HEK293 (cell line): Measurements from ENCODE around the gene NKD2.

Experiments used
- CTCF ChIA-PET: fragments of 350-600 bp; formaldehyde crosslinking; extraction: SDS; loops from one replicate; lab custom pipeline; 2021; ENCODE audit warnings: antibody characterized with exemption; lab: Yijun Ruan, JAX
- POLR2A ChIA-PET: fragments of 300-600 bp; formaldehyde crosslinking; extraction: SDS; loops from one replicate; lab custom pipeline; 2020; ENCODE audit warnings: antibody characterized with exemption, inconsistent platforms; lab: Yijun Ruan, JAX
- H3K27ac ChIP-seq: fragments of 200-500 bp; sonication (Bioruptor generic); 2 replicates; pipeline ENCODE4 v1.5.1; 2014; ENCODE audit warnings: low read depth, low read length, control low read depth, inconsistent platforms; ENCODE audit errors: extremely low read depth
- H3K36me3 ChIP-seq, 2 experiments: fragments of 200-500 bp in 1 of 2; sonication (Bioruptor generic) in 1 of 2; 1 replicate in 1 of 2; 2 replicates in 1 of 2; pipeline ENCODE4 v1.5.1; 2014 to 2017; ENCODE audit warnings: inconsistent platforms in 2 of 2, low read length in 2 of 2; ENCODE audit not compliant: control insufficient read depth in 2 of 2, insufficient read depth in 1 of 2
- H3K4me1 ChIP-seq: fragments of 200-500 bp; sonication (Bioruptor generic); 2 replicates; pipeline ENCODE4 v1.5.1; 2014; ENCODE audit warnings: mild to moderate bottlenecking, low read length, inconsistent platforms; ENCODE audit not compliant: control insufficient read depth, insufficient read depth
- H3K4me3 ChIP-seq: 2 replicates; pipeline ENCODE4 v1.5.1; 2011; ENCODE audit warnings: low read depth, mild to moderate bottlenecking, control low read depth, low read length, moderate library complexity
- H3K9me3 ChIP-seq: fragments of 200-500 bp; sonication (Bioruptor generic); 2 replicates; pipeline ENCODE4 v1.5.1; 2014; ENCODE audit warnings: low read depth, low read length, inconsistent platforms; ENCODE audit not compliant: control insufficient read depth, insufficient read depth
- SP2 ChIP-seq: fragments of 450-650 bp; formaldehyde crosslinking; IDR thresholded peaks from 2 replicates; pipeline ENCODE4 v1.5.1; 2016; ENCODE audit warnings: missing biosample characterization, missing genetic modification characterization
- SP3 ChIP-seq: fragments of 450-650 bp; formaldehyde crosslinking; IDR thresholded peaks from 2 replicates; pipeline ENCODE4 v1.5.1; 2016; ENCODE audit warnings: missing biosample characterization, missing genetic modification characterization
- ZFP37 ChIP-seq: fragments of 450-650 bp; formaldehyde crosslinking; IDR thresholded peaks from 2 replicates; pipeline ENCODE4 v1.5.1; 2016; ENCODE audit warnings: missing biosample characterization, missing genetic modification characterization
- ZNF37A ChIP-seq: fragments of 450-650 bp; IDR thresholded peaks from 2 replicates; pipeline ENCODE4 v1.5.1; 2018; ENCODE audit warnings: missing biosample characterization, missing genetic modification characterization
- ZNF585B ChIP-seq: fragments of 450-650 bp; formaldehyde crosslinking; IDR thresholded peaks from 2 replicates; pipeline ENCODE4 v1.5.1; 2016; ENCODE audit warnings: missing biosample characterization, missing genetic modification characterization
- ZNF670 ChIP-seq: fragments of 450-650 bp; formaldehyde crosslinking; IDR thresholded peaks from 2 replicates; pipeline ENCODE4 v1.5.1; 2016; ENCODE audit warnings: missing biosample characterization, missing genetic modification characterization, low read depth
- TF ChIP-seq, protein P1 (sequence below): fragments of 450-650 bp; formaldehyde crosslinking; IDR thresholded peaks from 2 replicates; pipeline ENCODE4 v1.5.1; 2016; ENCODE audit warnings: missing biosample characterization, missing genetic modification characterization
- TF ChIP-seq, protein P2 (sequence below): fragments of 450-650 bp; formaldehyde crosslinking; IDR thresholded peaks from 2 replicates; pipeline ENCODE4 v1.5.1; 2016; ENCODE audit warnings: missing biosample characterization, missing genetic modification characterization
- TF ChIP-seq, protein P3 (sequence below): fragments of 450-650 bp; formaldehyde crosslinking; conservative IDR thresholded peaks from 2 replicates; pipeline ENCODE4 v1.5.1; 2016; ENCODE audit warnings: low read depth, missing biosample characterization, missing genetic modification characterization
- TF ChIP-seq, protein P4 (sequence below): fragments of 450-650 bp; formaldehyde crosslinking; IDR thresholded peaks from 2 replicates; pipeline ENCODE4 v1.5.1; 2016; ENCODE audit warnings: missing biosample characterization, missing genetic modification characterization, borderline replicate concordance
- TF ChIP-seq, protein P5 (sequence below): fragments of 450-650 bp; formaldehyde crosslinking; IDR thresholded peaks from 2 replicates; pipeline ENCODE4 v1.5.1; 2016; ENCODE audit warnings: missing biosample characterization, missing genetic modification characterization
- TF ChIP-seq, protein P6 (sequence below): fragments of 450-650 bp; formaldehyde crosslinking; IDR thresholded peaks from 2 replicates; pipeline ENCODE4 v1.5.1; 2016; ENCODE audit warnings: missing biosample characterization, missing genetic modification characterization

NKD2 gene

DNA sequence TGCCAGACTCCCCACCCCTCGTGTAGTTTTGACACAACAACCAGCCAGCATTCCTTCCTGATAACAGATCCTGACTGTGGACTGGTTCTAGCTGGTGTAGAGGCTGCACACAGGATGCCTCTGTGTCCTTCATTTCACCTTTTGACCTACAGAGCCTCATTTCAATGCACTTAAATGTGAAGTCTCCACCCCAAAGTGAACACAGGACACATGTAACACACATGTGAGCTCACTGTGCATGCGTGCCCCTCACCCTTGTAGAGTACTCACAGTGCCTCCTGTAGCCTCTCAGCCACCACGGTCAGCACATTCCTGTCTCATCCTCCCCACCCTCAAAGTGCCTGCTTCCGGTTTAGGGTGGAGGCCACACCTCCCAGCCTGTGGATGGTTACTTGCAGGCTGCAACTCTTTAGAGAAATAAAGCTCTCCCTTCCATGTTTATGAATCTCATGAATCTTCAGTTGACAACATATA lies 11.6 kb upstream of the NKD2 start:
- TF ChIP-seq, protein P1, sequence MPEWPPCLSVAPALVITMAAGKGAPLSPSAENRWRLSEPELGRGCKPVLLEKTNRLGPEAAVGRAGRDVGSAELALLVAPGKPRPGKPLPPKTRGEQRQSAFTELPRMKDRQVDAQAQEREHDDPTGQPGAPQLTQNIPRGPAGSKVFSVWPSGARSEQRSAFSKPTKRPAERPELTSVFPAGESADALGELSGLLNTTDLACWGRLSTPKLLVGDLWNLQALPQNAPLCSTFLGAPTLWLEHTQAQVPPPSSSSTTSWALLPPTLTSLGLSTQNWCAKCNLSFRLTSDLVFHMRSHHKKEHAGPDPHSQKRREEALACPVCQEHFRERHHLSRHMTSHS (tag by site-specific recombination), result no peak
- TF ChIP-seq ZNF670, result 0 out of 2 replicates have a peak, but pooled peaks have one; percentile 12
- TF ChIP-seq SP3 (tag by site-specific recombination), result peak; percentile 35
- TF ChIP-seq, protein P2, sequence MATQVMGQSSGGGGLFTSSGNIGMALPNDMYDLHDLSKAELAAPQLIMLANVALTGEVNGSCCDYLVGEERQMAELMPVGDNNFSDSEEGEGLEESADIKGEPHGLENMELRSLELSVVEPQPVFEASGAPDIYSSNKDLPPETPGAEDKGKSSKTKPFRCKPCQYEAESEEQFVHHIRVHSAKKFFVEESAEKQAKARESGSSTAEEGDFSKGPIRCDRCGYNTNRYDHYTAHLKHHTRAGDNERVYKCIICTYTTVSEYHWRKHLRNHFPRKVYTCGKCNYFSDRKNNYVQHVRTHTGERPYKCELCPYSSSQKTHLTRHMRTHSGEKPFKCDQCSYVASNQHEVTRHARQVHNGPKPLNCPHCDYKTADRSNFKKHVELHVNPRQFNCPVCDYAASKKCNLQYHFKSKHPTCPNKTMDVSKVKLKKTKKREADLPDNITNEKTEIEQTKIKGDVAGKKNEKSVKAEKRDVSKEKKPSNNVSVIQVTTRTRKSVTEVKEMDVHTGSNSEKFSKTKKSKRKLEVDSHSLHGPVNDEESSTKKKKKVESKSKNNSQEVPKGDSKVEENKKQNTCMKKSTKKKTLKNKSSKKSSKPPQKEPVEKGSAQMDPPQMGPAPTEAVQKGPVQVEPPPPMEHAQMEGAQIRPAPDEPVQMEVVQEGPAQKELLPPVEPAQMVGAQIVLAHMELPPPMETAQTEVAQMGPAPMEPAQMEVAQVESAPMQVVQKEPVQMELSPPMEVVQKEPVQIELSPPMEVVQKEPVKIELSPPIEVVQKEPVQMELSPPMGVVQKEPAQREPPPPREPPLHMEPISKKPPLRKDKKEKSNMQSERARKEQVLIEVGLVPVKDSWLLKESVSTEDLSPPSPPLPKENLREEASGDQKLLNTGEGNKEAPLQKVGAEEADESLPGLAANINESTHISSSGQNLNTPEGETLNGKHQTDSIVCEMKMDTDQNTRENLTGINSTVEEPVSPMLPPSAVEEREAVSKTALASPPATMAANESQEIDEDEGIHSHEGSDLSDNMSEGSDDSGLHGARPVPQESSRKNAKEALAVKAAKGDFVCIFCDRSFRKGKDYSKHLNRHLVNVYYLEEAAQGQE, result peak; percentile 45; the same call in 1 of the 2 replicates
- no peak for TF ChIP-seq ZNF37A (tag by site-specific recombination)
- TF ChIP-seq SP2 (tag by site-specific recombination), result 0 out of 2 replicates have a peak, but pooled peaks have one; percentile 18
- TF ChIP-seq, protein P3, sequence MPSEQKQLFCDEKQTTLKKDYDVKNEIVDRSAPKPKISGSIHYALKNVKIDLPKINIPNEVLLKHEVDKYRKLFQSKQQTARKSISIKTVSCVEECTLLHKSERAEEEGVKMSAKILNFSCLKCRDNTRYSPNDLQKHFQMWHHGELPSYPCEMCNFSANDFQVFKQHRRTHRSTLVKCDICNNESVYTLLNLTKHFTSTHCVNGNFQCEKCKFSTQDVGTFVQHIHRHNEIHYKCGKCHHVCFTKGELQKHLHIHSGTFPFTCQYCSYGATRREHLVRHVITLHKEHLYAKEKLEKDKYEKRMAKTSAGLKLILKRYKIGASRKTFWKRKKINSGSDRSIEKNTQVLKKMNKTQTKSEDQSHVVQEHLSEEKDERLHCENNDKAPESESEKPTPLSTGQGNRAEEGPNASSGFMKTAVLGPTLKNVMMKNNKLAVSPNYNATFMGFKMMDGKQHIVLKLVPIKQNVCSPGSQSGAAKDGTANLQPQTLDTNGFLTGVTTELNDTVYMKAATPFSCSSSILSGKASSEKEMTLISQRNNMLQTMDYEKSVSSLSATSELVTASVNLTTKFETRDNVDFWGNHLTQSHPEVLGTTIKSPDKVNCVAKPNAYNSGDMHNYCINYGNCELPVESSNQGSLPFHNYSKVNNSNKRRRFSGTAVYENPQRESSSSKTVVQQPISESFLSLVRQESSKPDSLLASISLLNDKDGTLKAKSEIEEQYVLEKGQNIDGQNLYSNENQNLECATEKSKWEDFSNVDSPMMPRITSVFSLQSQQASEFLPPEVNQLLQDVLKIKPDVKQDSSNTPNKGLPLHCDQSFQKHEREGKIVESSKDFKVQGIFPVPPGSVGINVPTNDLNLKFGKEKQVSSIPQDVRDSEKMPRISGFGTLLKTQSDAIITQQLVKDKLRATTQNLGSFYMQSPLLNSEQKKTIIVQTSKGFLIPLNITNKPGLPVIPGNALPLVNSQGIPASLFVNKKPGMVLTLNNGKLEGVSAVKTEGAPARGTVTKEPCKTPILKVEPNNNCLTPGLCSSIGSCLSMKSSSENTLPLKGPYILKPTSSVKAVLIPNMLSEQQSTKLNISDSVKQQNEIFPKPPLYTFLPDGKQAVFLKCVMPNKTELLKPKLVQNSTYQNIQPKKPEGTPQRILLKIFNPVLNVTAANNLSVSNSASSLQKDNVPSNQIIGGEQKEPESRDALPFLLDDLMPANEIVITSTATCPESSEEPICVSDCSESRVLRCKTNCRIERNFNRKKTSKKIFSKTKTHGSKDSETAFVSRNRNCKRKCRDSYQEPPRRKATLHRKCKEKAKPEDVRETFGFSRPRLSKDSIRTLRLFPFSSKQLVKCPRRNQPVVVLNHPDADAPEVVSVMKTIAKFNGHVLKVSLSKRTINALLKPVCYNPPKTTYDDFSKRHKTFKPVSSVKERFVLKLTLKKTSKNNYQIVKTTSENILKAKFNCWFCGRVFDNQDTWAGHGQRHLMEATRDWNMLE, result 0 out of 2 replicates have a peak, but pooled peaks have one; percentile 15
- TF ChIP-seq, all 188 proteins: peak for 5
- ChIA-PET POLR2A (interaction anchor here (0.7 to 1.4 kb wide), 3 partner anchors 8 to 123 kb away, joined by 3 to 4 read pairs (median 3); no protein-coding TSS in a partner anchor), CTCF (interaction anchor here (0.6 to 4.1 kb wide), 11 partner anchors 9 to 410 kb away, joined by 3 to 30 read pairs (median 4); partner anchors contain the start of gene NKD2)
- Histone ChIP-seq H3K27ac (no peak overlapping the region), H3K4me1 (peaks cover 4% of the 10 kb centered on the region), H3K36me3 (no peaks in the 10 kb centered on the region), H3K9me3 (no peaks in the 10 kb centered on the region), H3K4me3 (peak overlapping the region; percentile 8; the same call in 1 of the 2 replicates)

DNA sequence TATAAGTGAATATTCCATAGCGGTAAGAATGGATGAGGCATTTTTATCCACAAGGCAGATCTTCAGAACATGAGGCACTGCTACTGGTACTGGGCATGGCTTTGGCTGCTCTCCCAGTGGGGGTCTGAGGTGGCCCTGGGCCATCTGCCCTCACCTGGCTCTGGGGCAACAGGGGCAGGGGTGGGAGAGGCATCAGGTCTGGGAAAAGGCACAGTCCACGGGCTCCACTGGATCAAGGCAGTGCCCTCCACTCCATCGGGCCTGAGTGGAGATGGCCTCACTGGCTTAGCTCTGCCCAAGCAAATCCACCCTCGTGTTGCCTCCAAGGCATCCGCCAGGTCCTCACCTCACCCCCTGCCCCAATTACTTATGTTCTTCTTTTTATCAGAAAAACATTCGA lies 10.9 kb upstream of the NKD2 start:
- POLR2A ChIA-PET, result interaction anchor here (1.2 kb wide), 1 partner anchor 41 kb away, joined by 4 read pairs; no protein-coding TSS in a partner anchor
- Histone ChIP-seq H3K4me1 (peaks cover 4% of the 10 kb centered on the region), H3K36me3 (no peaks in the 10 kb centered on the region), H3K9me3 (no peaks in the 10 kb centered on the region), H3K27ac (no peak overlapping the region), H3K4me3 (no peak overlapping the region)
- CTCF ChIA-PET, result interaction anchor here (0.6 to 4.1 kb wide), 7 partner anchors 8 to 175 kb away, joined by 4 to 30 read pairs (median 5); partner anchors contain the start of gene NKD2
- TF ChIP-seq, protein P4, sequence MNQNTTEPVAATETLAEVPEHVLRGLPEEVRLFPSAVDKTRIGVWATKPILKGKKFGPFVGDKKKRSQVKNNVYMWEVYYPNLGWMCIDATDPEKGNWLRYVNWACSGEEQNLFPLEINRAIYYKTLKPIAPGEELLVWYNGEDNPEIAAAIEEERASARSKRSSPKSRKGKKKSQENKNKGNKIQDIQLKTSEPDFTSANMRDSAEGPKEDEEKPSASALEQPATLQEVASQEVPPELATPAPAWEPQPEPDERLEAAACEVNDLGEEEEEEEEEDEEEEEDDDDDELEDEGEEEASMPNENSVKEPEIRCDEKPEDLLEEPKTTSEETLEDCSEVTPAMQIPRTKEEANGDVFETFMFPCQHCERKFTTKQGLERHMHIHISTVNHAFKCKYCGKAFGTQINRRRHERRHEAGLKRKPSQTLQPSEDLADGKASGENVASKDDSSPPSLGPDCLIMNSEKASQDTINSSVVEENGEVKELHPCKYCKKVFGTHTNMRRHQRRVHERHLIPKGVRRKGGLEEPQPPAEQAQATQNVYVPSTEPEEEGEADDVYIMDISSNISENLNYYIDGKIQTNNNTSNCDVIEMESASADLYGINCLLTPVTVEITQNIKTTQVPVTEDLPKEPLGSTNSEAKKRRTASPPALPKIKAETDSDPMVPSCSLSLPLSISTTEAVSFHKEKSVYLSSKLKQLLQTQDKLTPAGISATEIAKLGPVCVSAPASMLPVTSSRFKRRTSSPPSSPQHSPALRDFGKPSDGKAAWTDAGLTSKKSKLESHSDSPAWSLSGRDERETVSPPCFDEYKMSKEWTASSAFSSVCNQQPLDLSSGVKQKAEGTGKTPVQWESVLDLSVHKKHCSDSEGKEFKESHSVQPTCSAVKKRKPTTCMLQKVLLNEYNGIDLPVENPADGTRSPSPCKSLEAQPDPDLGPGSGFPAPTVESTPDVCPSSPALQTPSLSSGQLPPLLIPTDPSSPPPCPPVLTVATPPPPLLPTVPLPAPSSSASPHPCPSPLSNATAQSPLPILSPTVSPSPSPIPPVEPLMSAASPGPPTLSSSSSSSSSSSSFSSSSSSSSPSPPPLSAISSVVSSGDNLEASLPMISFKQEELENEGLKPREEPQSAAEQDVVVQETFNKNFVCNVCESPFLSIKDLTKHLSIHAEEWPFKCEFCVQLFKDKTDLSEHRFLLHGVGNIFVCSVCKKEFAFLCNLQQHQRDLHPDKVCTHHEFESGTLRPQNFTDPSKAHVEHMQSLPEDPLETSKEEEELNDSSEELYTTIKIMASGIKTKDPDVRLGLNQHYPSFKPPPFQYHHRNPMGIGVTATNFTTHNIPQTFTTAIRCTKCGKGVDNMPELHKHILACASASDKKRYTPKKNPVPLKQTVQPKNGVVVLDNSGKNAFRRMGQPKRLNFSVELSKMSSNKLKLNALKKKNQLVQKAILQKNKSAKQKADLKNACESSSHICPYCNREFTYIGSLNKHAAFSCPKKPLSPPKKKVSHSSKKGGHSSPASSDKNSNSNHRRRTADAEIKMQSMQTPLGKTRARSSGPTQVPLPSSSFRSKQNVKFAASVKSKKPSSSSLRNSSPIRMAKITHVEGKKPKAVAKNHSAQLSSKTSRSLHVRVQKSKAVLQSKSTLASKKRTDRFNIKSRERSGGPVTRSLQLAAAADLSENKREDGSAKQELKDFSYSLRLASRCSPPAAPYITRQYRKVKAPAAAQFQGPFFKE (tag by site-specific recombination), result no peak
- TF ChIP-seq, protein P5, sequence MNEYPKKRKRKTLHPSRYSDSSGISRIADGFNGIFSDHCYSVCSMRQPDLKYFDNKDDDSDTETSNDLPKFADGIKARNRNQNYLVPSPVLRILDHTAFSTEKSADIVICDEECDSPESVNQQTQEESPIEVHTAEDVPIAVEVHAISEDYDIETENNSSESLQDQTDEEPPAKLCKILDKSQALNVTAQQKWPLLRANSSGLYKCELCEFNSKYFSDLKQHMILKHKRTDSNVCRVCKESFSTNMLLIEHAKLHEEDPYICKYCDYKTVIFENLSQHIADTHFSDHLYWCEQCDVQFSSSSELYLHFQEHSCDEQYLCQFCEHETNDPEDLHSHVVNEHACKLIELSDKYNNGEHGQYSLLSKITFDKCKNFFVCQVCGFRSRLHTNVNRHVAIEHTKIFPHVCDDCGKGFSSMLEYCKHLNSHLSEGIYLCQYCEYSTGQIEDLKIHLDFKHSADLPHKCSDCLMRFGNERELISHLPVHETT (tag by site-specific recombination), result no peak
- no peak for TF ChIP-seq ZFP37 (tag by site-specific recombination)
- no peak for TF ChIP-seq ZNF585B (tag by site-specific recombination)
- TF ChIP-seq, protein P6, sequence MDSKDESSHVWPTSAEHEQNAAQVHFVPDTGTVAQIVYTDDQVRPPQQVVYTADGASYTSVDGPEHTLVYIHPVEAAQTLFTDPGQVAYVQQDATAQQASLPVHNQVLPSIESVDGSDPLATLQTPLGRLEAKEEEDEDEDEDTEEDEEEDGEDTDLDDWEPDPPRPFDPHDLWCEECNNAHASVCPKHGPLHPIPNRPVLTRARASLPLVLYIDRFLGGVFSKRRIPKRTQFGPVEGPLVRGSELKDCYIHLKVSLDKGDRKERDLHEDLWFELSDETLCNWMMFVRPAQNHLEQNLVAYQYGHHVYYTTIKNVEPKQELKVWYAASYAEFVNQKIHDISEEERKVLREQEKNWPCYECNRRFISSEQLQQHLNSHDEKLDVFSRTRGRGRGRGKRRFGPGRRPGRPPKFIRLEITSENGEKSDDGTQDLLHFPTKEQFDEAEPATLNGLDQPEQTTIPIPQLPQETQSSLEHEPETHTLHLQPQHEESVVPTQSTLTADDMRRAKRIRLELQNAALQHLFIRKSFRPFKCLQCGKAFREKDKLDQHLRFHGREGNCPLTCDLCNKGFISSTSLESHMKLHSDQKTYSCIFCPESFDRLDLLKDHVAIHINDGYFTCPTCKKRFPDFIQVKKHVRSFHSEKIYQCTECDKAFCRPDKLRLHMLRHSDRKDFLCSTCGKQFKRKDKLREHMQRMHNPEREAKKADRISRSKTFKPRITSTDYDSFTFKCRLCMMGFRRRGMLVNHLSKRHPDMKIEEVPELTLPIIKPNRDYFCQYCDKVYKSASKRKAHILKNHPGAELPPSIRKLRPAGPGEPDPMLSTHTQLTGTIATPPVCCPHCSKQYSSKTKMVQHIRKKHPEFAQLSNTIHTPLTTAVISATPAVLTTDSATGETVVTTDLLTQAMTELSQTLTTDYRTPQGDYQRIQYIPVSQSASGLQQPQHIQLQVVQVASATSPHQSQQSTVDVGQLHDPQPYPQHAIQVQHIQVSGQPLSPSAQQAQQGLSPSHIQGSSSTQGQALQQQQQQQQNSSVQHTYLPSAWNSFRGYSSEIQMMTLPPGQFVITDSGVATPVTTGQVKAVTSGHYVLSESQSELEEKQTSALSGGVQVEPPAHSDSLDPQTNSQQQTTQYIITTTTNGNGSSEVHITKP (tag by site-specific recombination), result no peak
